Gastroesophageal sphincter (tissue), 4 donors: ENCODE data around the gene RELL1. TPM values are rescaled to one million over a fixed set of nuclear protein-coding genes. Genes with fewer than 3 reads are reported as not detected.

Experiments
- ATAC-seq: fragments of 150-250 bp; one replicate; pipeline ENCODE4 v1.9.1; 2016; ENCODE audit warnings: mild to moderate bottlenecking, moderate library complexity
- H3K27ac ChIP-seq, 4 donors: fragments of 200-600 bp; sonication (generic) in 3 of 4; 1 replicate in 3 of 4; 2 replicates in 1 of 4; pipeline ENCODE4 v1.5.1; 2016 to 2019
- H3K27me3 ChIP-seq: fragments of 200-600 bp; sonication (generic); one replicate; pipeline ENCODE4 v1.5.1; 2019
- H3K36me3 ChIP-seq, 2 donors: fragments of 200-600 bp; sonication (generic); one replicate each; pipeline ENCODE4 v1.5.1; 2019; ENCODE audit warnings: control low read depth in 1 of 2
- H3K4me1 ChIP-seq, 3 donors: fragments of 200-600 bp; sonication (generic); 1 replicate in 2 of 3; 2 replicates in 1 of 3; pipeline ENCODE4 v1.5.1; 2016 to 2019; ENCODE audit warnings: control low read depth in 2 of 3
- H3K4me3 ChIP-seq, 2 donors: fragments of 200-600 bp; sonication (generic); one replicate each; pipeline ENCODE4 v1.5.1; 2019; ENCODE audit warnings: mild to moderate bottlenecking in 1 of 2, moderate library complexity in 1 of 2
- H3K9me3 ChIP-seq, 3 donors: fragments of 200-600 bp; sonication (generic); one replicate each; pipeline ENCODE4 v1.5.1; 2017 to 2019; ENCODE audit warnings: control low read depth in 2 of 3
- CTCF ChIP-seq, 4 experiments: fragments of 200-600 bp in 2 of 4; fragments of 450-650 bp in 2 of 4; sonication (generic) in 1 of 4; IDR thresholded peaks; one replicate each; pipeline ENCODE4 v1.5.1; 2017 to 2019; ENCODE audit warnings: antibody characterized with exemption in 4 of 4, mild to moderate bottlenecking in 2 of 4, moderate library complexity in 2 of 4
- EP300 ChIP-seq: sonication (generic); formaldehyde crosslinking; IDR thresholded peaks from one replicate; pipeline ENCODE4 v1.6.1; 2017; ENCODE audit warnings: antibody characterized with exemption, mild to moderate bottlenecking
- POLR2A ChIP-seq, 2 donors: fragments of 450-650 bp; IDR thresholded peaks; one replicate each; pipeline ENCODE4 v1.6.1; 2017; ENCODE audit warnings: antibody characterized with exemption in 2 of 2, mild to moderate bottlenecking in 2 of 2, moderate library complexity in 1 of 2
- POLR2AphosphoS5 ChIP-seq: sonication (generic); formaldehyde crosslinking; IDR thresholded peaks from one replicate; pipeline ENCODE4 v1.6.1; 2017; ENCODE audit warnings: antibody characterized with exemption
- WGBS, 2 donors: methylation state at CpG; one replicate each; pipeline ENCODE4 v1.1.5; 2018; ENCODE audit warnings: low coverage in 1 of 2; 5-methylcytosine and 5-hydroxymethylcytosine counted together
- total RNA-seq, 4 donors: library from RNA; depleted of rRNA; stranded (reverse); fragments of >200 nt; gene quantifications; one replicate each; pipeline ENCODE4 v1.1.0, GENCODE V29; 2016

The RELL1 gene
- total RNA-seq, 4 donors from 2014 or later = 61.0 to 96.7 (median 69.3) TPM

GRCh38 chr4:37656649-37657048, 29.5 kb downstream of the RELL1 start:
- no peak overlapping the region for H3K27ac ChIP-seq
- peaks cover 0 to 21% (median 0%) of the 10 kb centered on the region in 3 donors for H3K4me1 ChIP-seq
- 86 to 95% methylated on average over 4 of the region's 4 CpGs for WGBS, 2 donors
- no peaks in the 10 kb centered on the region for H3K27me3 ChIP-seq
- peaks cover 0 to 10% (median 0%) of the 10 kb centered on the region in 3 donors for H3K9me3 ChIP-seq
- ATAC-seq = no peak
- peaks cover 0 to 4% of the 10 kb centered on the region in 2 donors for H3K36me3 ChIP-seq
- TF ChIP-seq CTCF (IDR thresholded peaks at IDR 0.05) = no peak
- no peak for TF ChIP-seq POLR2AphosphoS5
- no peak for TF ChIP-seq EP300
- no peak for TF ChIP-seq POLR2A (IDR thresholded peaks at IDR 0.05)
- H3K4me3 ChIP-seq = no peak overlapping the region

GRCh38 chr4:37653601-37654000, 32.6 kb downstream of the RELL1 start:
- peaks cover 0 to 14% of the 10 kb centered on the region in 2 donors for H3K36me3 ChIP-seq
- TF ChIP-seq POLR2AphosphoS5 = no peak
- no peak for TF ChIP-seq CTCF (IDR thresholded peaks at IDR 0.05)
- no peak for TF ChIP-seq POLR2A (IDR thresholded peaks at IDR 0.05)
- TF ChIP-seq EP300 = no peak
- no peak overlapping the region for H3K27ac ChIP-seq
- WGBS, 2 donors = 38 to 86% methylated on average over 1 of the region's 1 CpG
- H3K27me3 ChIP-seq = no peaks in the 10 kb centered on the region
- ATAC-seq = no peak
- H3K4me3 ChIP-seq = no peak overlapping the region
- H3K4me1 ChIP-seq = no peaks in the 10 kb centered on the region
- H3K9me3 ChIP-seq = peaks cover 0 to 10% (median 0%) of the 10 kb centered on the region in 3 donors

- Histone ChIP-seq H3K36me3 (peaks cover 0 to 20% of the 10 kb centered on the region in 2 donors), H3K9me3 (peaks cover 0 to 10% (median 0%) of the 10 kb centered on the region in 3 donors), H3K4me3 (no peak overlapping the region), H3K27ac (no peak overlapping the region), H3K27me3 (no peaks in the 10 kb centered on the region), H3K4me1 (peaks cover 0 to 6% (median 0%) of the 10 kb centered on the region in 3 donors)
- ATAC-seq = no peak
- no peak for TF ChIP-seq EP300
- TF ChIP-seq POLR2AphosphoS5 = no peak
- no peak for TF ChIP-seq POLR2A (IDR thresholded peaks at IDR 0.05)
- no peak for TF ChIP-seq CTCF (IDR thresholded peaks at IDR 0.05)
- 79 to 98% methylated on average over 3 to 4 of the region's 4 CpGs for WGBS, 2 donors
These were observed 33.2 kb downstream of the RELL1 start for GRCh38 chr4:37652747-37653527.

GRCh38 chr4:37651781-37652377, 34.3 kb downstream of the RELL1 start:
- Histone ChIP-seq H3K4me3 (no peak overlapping the region), H3K27me3 (no peaks in the 10 kb centered on the region), H3K27ac (no peak overlapping the region), H3K9me3 (peaks cover 0 to 6% (median 0%) of the 10 kb centered on the region in 3 donors), H3K4me1 (peaks cover 0 to 9% (median 0%) of the 10 kb centered on the region in 3 donors), H3K36me3 (peaks cover 0 to 30% of the 10 kb centered on the region in 2 donors)
- ATAC-seq = no peak
- TF ChIP-seq POLR2A (IDR thresholded peaks at IDR 0.05) = no peak
- no peak for TF ChIP-seq CTCF (IDR thresholded peaks at IDR 0.05)
- TF ChIP-seq POLR2AphosphoS5 = no peak
- TF ChIP-seq EP300 = no peak
- 92% methylated on average over 6 to 8 of the region's 13 CpGs for WGBS, 2 donors
